ENCODE results near the gene ART3. TPM values are rescaled to one million over a fixed set of nuclear protein-coding genes. Genes with fewer than 3 reads are reported as not detected.

ART3 gene
- total and polyA plus RNA-seq, 2 of the 8 experiments (the other 6 are each of a cell fraction or from before 2014, with no cell fraction given), result 0.21 to 0.63 TPM

- Histone ChIP-seq H2BK20ac (ENCODE audit: low read length) (no peak overlapping the region), H4K20me1 (replicated peaks in 1 of 2; ENCODE audit: control insufficient read depth in 1 of 2, insufficient read depth in 2 of 2, low read length in 2 of 2) (no peaks in the 10 kb centered on the region), H4K8ac (ENCODE audit: extremely low read depth, insufficient read depth, low read length) (no peak overlapping the region), H3K56ac (replicated peaks; ENCODE audit: insufficient read length, low read depth, low read length) (no peak overlapping the region), H3K79me1 (ENCODE audit: low read depth, low read length) (no peaks in the 10 kb centered on the region), H3K23me2 (ENCODE audit: low read depth, low read length) (no peaks in the 10 kb centered on the region), H3K4me2 (ENCODE audit: insufficient read depth in 1 of 2, low read depth in 2 of 2, low read length in 2 of 2) (no peak overlapping the region), H4K5ac (ENCODE audit: insufficient read length, low read depth, low read length) (no peak overlapping the region), H3K4me1 (replicated peaks in 1 of 4; ENCODE audit: control insufficient read depth in 3 of 4, insufficient read depth in 4 of 4, low read length in 3 of 4) (no peaks in the 10 kb centered on the region), H3K79me2 (ENCODE audit: control insufficient read depth in 1 of 2, insufficient read depth in 2 of 2, low read length in 2 of 2) (no peaks in the 10 kb centered on the region), H3K36me3 (ENCODE audit: control insufficient read depth in 2 of 4, insufficient read depth in 4 of 4, low read length in 3 of 4) (peaks cover 0 to 8% (median 3%) of the 10 kb centered on the region in 4 experiments; a peak in 4 of 8 replicates), H4K91ac (replicated peaks; ENCODE audit: insufficient read length, low read length) (no peak overlapping the region), H3K18ac (ENCODE audit: extremely low read depth, low read length) (no peak overlapping the region), H3K4me3 (ENCODE audit: extremely low read depth in 1 of 4, insufficient read depth in 2 of 4, low read depth in 3 of 4, low read length in 4 of 4) (no peak overlapping the region), H2AK5ac (ENCODE audit: low read depth, low read length) (no peak overlapping the region), H2BK5ac (ENCODE audit: low read depth, low read length) (no peak overlapping the region), H3K14ac (ENCODE audit: insufficient read length) (no peak overlapping the region), H3K9me3 (ENCODE audit: insufficient read depth in 2 of 2, low read depth in 1 of 2, low read length in 1 of 2) (no peaks in the 10 kb centered on the region), H3K27me3 (replicated peaks in 1 of 4; ENCODE audit: control insufficient read depth in 3 of 4, extremely low read depth in 1 of 4, insufficient read depth in 3 of 4, low read length in 3 of 4) (no peaks in the 10 kb centered on the region), H2BK120ac (replicated peaks; ENCODE audit: low read depth, low read length) (no peak overlapping the region), H3K9ac (replicated peaks in 1 of 4; ENCODE audit: extremely low read depth in 1 of 4, low read depth in 3 of 4, low read length in 3 of 4) (no peak overlapping the region), H2BK12ac (ENCODE audit: low read depth, low read length) (no peak overlapping the region), H3K27ac (ENCODE audit: low read depth, low read length) (no peak overlapping the region), H3K4ac (replicated peaks; ENCODE audit: insufficient read length, low read depth, low read length) (no peak overlapping the region), H3K23ac (ENCODE audit: insufficient read length) (no peak overlapping the region), H2AFZ (ENCODE audit: low read length) (no peak overlapping the region), H2BK15ac (ENCODE audit: low read length) (no peak overlapping the region)
- FAIRE-seq, result no peak
- ChIA-PET POLR2A (ENCODE audit: partially characterized antibody) (interaction anchor here (1.5 kb wide), 1 partner anchor 8 kb away, joined by 6 read pairs; the partner anchor contains the start of gene NUP54), CTCF (ENCODE audit: partially characterized antibody) (interaction anchor here (0.7 to 2.5 kb wide), 3 partner anchors 23 to 275 kb away, joined by 3 to 12 read pairs (median 4); no protein-coding TSS in a partner anchor)
- no peak for DNase-seq (ENCODE audit: low read depth in 1 of 2, low spot score in 2 of 2)
- WGBS, 2 experiments (ENCODE audit: extremely low coverage in 1 of 2, insufficient coverage in 1 of 2, insufficient read length in 1 of 2, insufficient replicate concordance in 2 of 2, low coverage in 1 of 2, low lambda C conversion rate in 2 of 2, missing lambda C conversion rate in 1 of 2), result 85% methylated on average over 2 of the region's 2 CpGs; no CpG with 5 or more reads in 1 of the 2 experiments
- TF ChIP-seq EP300 (IDR thresholded peaks at IDR 0.05; ENCODE audit: borderline replicate concordance in 1 of 2, low read depth in 2 of 2, low read length in 2 of 2) (no peak), NRF1 (IDR thresholded peaks at IDR 0.05; ENCODE audit: low read depth, low read length) (no peak), HDAC6 (IDR thresholded peaks at IDR 0.05; ENCODE audit: low read depth, low read length) (no peak)
Measured at GRCh38 chr4:76156635-76157034, 82.1 kb downstream of the ART3 start.
